Mesendoderm (in vitro differentiated cells): ENCODE data around the gene TENM4.
A peak's percentile ranks its signal among the peaks of the same experiment; 100 is the strongest.

Source experiments
- DNase-seq: peaks from one replicate; pipeline ENCODE4 v3.0.0; 2013
- H2AK5ac ChIP-seq: 2 replicates; pipeline ENCODE4 v1.6.1; 2013; ENCODE audit warnings: low read length, inconsistent platforms
- H2BK120ac ChIP-seq: 2 replicates; pipeline ENCODE4 v1.6.1; 2013; ENCODE audit warnings: low read depth, mild to moderate bottlenecking, low read length, moderate library complexity, mixed read lengths
- H2BK15ac ChIP-seq: replicated peaks from 2 replicates; pipeline ENCODE4 v1.6.1; 2013; ENCODE audit warnings: low read depth, mild to moderate bottlenecking, moderate library complexity
- H2BK5ac ChIP-seq: 2 replicates; pipeline ENCODE4 v1.6.1; 2013; ENCODE audit warnings: low read length, inconsistent platforms
- H3K18ac ChIP-seq: 2 replicates; pipeline ENCODE4 v1.6.1; 2013; ENCODE audit warnings: mild to moderate bottlenecking, low read length, mixed read lengths
- H3K23ac ChIP-seq: one replicate; pipeline ENCODE4 v1.6.1; 2013; ENCODE audit warnings: low read length
- H3K27ac ChIP-seq: 2 replicates; pipeline ENCODE4 v1.5.1; 2013; ENCODE audit warnings: low read depth, mild to moderate bottlenecking, inconsistent platforms, low read length, moderate library complexity
- H3K27me3 ChIP-seq: 2 replicates; pipeline ENCODE4 v1.6.1; 2013; ENCODE audit warnings: low read length, control low read depth, mild to moderate bottlenecking, inconsistent platforms; ENCODE audit not compliant: insufficient read depth, poor library complexity
- H3K36me3 ChIP-seq: 2 replicates; pipeline ENCODE4 v1.6.1; 2013; ENCODE audit warnings: low read length, inconsistent platforms; ENCODE audit not compliant: control insufficient read depth, insufficient read depth
- H3K4ac ChIP-seq: one replicate; pipeline ENCODE4 v1.6.1; 2013; ENCODE audit warnings: low read depth, mild to moderate bottlenecking, low read length, moderate library complexity
- H3K4me1 ChIP-seq: 2 replicates; pipeline ENCODE4 v1.6.1; 2013; ENCODE audit warnings: low read depth, low read length, inconsistent platforms; ENCODE audit not compliant: control insufficient read depth
- H3K4me2 ChIP-seq: 2 replicates; pipeline ENCODE4 v1.6.1; 2013; ENCODE audit warnings: low read length
- H3K4me3 ChIP-seq: 2 replicates; pipeline ENCODE4 v1.5.1; 2013; ENCODE audit warnings: mild to moderate bottlenecking, low read length
- H3K56ac ChIP-seq: one replicate; pipeline ENCODE4 v1.6.1; 2013; ENCODE audit warnings: low read length
- H3K79me1 ChIP-seq: 2 replicates; pipeline ENCODE4 v1.6.1; 2013; ENCODE audit warnings: low read length, inconsistent platforms
- H3K79me2 ChIP-seq: 2 replicates; pipeline ENCODE4 v1.6.1; 2013; ENCODE audit warnings: mild to moderate bottlenecking, low read length; ENCODE audit not compliant: control insufficient read depth, insufficient read depth
- H3K9ac ChIP-seq: 2 replicates; pipeline ENCODE4 v1.6.1; 2013; ENCODE audit warnings: low read length, inconsistent platforms
- H4K5ac ChIP-seq: one replicate; pipeline ENCODE4 v1.6.1; 2013; ENCODE audit warnings: low read length
- H4K8ac ChIP-seq: one replicate; pipeline ENCODE4 v1.6.1; 2013; ENCODE audit warnings: low read depth, mild to moderate bottlenecking, control low read depth, low read length, moderate library complexity
- WGBS: extraction: QIAGEN DNeasy Blood & Tissue Kit; methylation state at CpG from one replicate; pipeline ENCODE4 v1.1.7; 2013; ENCODE audit warnings: low lambda C conversion rate, missing lambda C conversion rate; ENCODE audit not compliant: insufficient coverage; ENCODE audit errors: extremely low coverage; 5-methylcytosine and 5-hydroxymethylcytosine counted together

Gene TENM4

DNA sequence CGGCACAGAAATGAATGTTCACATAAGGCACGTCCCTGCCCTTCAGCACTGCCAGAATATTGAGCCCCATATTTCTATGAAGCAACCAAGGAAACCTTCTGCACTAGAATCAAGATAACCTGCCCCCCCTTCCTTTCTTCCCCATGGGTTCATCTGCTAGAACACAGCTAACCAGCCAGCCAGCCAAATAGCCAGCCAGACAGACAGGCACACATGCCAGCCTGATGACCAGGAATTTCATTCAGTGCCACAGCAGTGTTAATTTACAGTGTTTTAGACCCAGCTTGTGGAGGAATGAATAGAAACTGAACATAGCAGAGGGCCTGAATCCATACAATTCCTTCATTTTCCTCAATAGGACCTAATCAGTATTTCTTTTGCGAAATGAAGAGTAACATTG, 57.0 kb downstream of the TENM4 start:
- Histone ChIP-seq H3K23ac (no peak overlapping the region), H3K4me1 (peaks cover 2% of the 10 kb centered on the region), H4K5ac (no peak overlapping the region), H2BK120ac (no peak overlapping the region), H3K27me3 (no peaks in the 10 kb centered on the region), H3K9ac (no peak overlapping the region), H3K4ac (no peak overlapping the region), H3K27ac (no peak overlapping the region), H3K4me2 (no peak overlapping the region), H3K79me2 (peaks cover 27% of the 10 kb centered on the region), H2BK5ac (no peak overlapping the region), H3K4me3 (no peak overlapping the region), H3K56ac (no peak overlapping the region), H2BK15ac (no peak overlapping the region), H2AK5ac (no peak overlapping the region), H3K18ac (no peak overlapping the region), H4K8ac (no peak overlapping the region), H3K36me3 (no peaks in the 10 kb centered on the region), H3K79me1 (peaks cover 43% of the 10 kb centered on the region)
- no CpG with 5 or more reads among the region's 3 CpGs for WGBS
- DNase-seq = no peak

DNA sequence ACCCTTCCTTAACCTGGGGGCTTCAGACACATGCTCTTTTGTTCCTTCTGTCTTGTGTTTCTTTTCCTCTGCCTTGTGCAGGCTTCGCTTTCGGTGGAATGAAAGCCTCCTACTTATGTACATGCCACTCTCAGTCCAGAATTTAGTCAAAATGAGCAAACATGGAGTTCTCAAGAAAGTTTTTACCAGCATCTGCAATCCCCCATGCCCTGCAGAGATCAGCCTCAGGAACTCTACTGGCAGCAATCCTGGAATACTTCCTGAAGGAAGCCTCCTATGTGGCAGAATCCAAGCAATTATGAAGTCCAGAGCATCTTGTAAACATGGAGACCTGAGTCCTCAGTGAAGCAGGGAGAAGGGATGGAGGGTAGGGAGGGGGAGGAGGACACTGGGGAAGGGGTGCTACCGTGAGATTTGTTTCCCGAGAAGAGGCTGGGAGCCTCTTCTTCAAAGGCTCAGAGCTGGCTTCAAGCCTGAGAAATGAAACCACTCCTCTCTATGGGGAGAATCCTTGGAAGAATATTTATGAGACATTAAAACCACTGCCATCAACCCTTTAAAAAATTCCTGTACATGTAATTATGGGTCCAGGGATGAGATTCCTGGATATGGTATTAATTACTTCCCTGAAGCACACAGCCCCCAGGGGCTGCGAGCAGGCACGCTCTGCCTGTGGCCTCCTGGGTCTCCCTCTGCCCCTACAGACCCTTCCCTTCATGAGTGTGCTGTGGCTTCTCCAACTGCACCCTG, 58.4 kb downstream of the TENM4 start:
- no peak overlapping the region for H3K27ac ChIP-seq
- no peak for DNase-seq
- H3K36me3 ChIP-seq = no peaks in the 10 kb centered on the region
- H3K18ac ChIP-seq = no peak overlapping the region
- peak overlapping the region; percentile 22 for H3K56ac ChIP-seq
- no peak overlapping the region for H3K4ac ChIP-seq
- H3K4me1 ChIP-seq = peaks cover 2% of the 10 kb centered on the region
- peaks cover 44% of the 10 kb centered on the region for H3K79me1 ChIP-seq
- no peak overlapping the region for H3K4me3 ChIP-seq
- H3K9ac ChIP-seq = no peak overlapping the region
- no peaks in the 10 kb centered on the region for H3K27me3 ChIP-seq
- H4K5ac ChIP-seq = no peak overlapping the region
- no peak overlapping the region for H3K4me2 ChIP-seq
- H4K8ac ChIP-seq = no peak overlapping the region
- H3K79me2 ChIP-seq = peaks cover 27% of the 10 kb centered on the region
- WGBS = no CpG with 5 or more reads among the region's 6 CpGs
- H2BK5ac ChIP-seq = no peak overlapping the region
- H2BK120ac ChIP-seq = no peak overlapping the region
- H2BK15ac ChIP-seq = no peak overlapping the region
- H3K23ac ChIP-seq = no peak overlapping the region
- no peak overlapping the region for H2AK5ac ChIP-seq

DNA sequence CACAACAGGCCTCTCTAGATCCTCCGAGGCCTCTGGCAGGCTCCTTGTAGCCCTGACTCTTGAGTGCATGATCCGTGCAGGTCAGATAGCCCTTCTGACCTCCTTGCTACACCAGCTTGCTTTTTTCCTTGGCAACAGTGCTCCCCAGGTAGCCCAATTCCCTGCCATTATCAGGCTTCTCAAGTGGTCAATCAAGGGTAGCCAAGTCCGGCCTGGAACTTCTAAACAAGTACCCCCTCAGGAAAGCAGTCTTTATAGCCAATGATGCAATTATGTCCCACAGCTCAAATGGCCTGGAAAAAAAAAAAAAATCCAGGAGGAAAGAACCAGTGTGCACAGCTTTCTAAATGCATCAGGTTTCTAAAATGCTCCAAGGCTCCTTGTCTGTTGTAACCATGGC, 59.8 kb downstream of the TENM4 start:
- no peak overlapping the region for H2BK5ac ChIP-seq
- WGBS = no CpG with 5 or more reads among the region's 3 CpGs

DNA sequence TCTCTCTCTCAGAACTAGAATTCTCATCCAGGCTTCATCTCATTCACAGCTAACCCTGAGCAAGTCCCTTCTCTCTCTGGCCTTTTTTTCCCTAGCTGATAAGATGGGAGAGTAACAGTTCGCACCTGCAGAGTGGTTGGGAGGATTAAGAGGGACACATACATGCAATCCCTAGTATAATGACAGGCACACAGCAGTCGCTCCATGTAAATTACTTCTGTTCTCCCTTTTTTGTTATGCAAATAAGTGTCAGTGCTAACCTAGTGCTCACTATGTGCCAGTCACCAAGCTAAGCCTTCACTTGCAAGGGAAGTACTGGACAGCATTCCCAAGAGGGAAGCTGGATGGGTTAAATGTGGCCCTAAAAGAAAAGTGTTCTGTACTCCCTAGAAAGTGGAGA, 63.4 kb downstream of the TENM4 start:
- H3K79me1 ChIP-seq = peaks cover 33% of the 10 kb centered on the region
- H3K23ac ChIP-seq = no peak overlapping the region
- H3K56ac ChIP-seq = no peak overlapping the region
- H4K8ac ChIP-seq = no peak overlapping the region
- no peaks in the 10 kb centered on the region for H3K27me3 ChIP-seq
- WGBS = no CpG with 5 or more reads among the region's 2 CpGs
- H2BK5ac ChIP-seq = no peak overlapping the region
- H3K79me2 ChIP-seq = peaks cover 13% of the 10 kb centered on the region
- H3K4ac ChIP-seq = no peak overlapping the region
- H3K9ac ChIP-seq = no peak overlapping the region
- no peak overlapping the region for H3K18ac ChIP-seq
- peaks cover 23% of the 10 kb centered on the region for H3K4me1 ChIP-seq
- no peak overlapping the region for H2BK120ac ChIP-seq
- no peak overlapping the region for H3K4me2 ChIP-seq
- H2AK5ac ChIP-seq = no peak overlapping the region
- no peak overlapping the region for H2BK15ac ChIP-seq
- no peaks in the 10 kb centered on the region for H3K36me3 ChIP-seq
- no peak overlapping the region for H4K5ac ChIP-seq
- H3K27ac ChIP-seq = peak overlapping the region; percentile 22
- H3K4me3 ChIP-seq = no peak overlapping the region
- no peak for DNase-seq

More for the DNA sequence above, 59.8 kb downstream of the TENM4 start:
- H3K23ac ChIP-seq = no peak overlapping the region
- no peaks in the 10 kb centered on the region for H3K36me3 ChIP-seq
- no peak overlapping the region for H4K5ac ChIP-seq
- H3K79me2 ChIP-seq = peaks cover 27% of the 10 kb centered on the region
- H3K79me1 ChIP-seq = peaks cover 45% of the 10 kb centered on the region
- H3K9ac ChIP-seq = no peak overlapping the region
- H3K4ac ChIP-seq = no peak overlapping the region
- no peak for DNase-seq
- no peaks in the 10 kb centered on the region for H3K27me3 ChIP-seq
- H2BK15ac ChIP-seq = no peak overlapping the region
- H3K27ac ChIP-seq = no peak overlapping the region
- H3K4me3 ChIP-seq = no peak overlapping the region
- H3K4me2 ChIP-seq = no peak overlapping the region
- no peak overlapping the region for H2BK120ac ChIP-seq
- no peak overlapping the region for H2AK5ac ChIP-seq
- H3K56ac ChIP-seq = no peak overlapping the region
- H3K4me1 ChIP-seq = peaks cover 9% of the 10 kb centered on the region
- H3K18ac ChIP-seq = no peak overlapping the region
- no peak overlapping the region for H4K8ac ChIP-seq

DNA sequence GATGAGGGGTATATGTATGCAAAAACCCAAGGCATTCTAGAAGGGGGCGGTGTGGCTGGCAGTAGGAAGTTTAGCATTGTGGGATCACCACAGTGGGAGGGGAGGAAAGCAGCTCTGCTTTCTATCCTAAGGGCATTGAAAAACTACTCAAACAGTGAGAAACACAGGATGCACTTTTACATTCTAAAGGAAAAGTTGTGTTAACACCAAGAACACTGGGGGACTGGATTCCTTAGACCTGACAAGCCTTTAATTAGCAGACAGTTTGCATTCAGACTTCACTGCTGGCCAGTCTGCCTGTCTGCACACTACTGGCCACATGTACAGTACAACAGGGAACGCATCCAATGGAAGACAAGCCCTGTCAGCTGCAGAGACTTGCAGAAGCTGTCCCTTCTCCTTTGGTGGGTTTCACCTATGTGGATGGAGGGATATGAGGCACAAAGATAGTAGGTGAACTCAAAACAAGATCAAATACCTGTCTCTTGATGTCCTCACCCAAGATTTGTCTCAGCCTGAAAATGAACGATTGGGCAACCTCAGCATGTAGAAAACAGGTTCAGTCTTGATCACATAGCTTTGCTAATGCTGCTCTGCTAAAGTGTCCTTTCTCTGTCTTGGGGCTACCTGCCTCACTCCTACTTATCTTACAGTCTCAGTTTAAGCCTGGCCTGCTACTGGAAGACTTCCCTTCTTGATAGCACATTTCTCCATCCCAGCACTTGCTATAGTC, 64.8 kb downstream of the TENM4 start:
- peak overlapping the region; percentile 68 for H3K27ac ChIP-seq
- peak overlapping the region; percentile 83 for H3K4ac ChIP-seq
- H3K9ac ChIP-seq = peak overlapping the region; percentile 8
- DNase-seq = peak; percentile 80
- H3K4me1 ChIP-seq = peaks cover 27% of the 10 kb centered on the region
- peak overlapping the region; percentile 28 for H3K56ac ChIP-seq
- H4K8ac ChIP-seq = no peak overlapping the region
- H3K18ac ChIP-seq = peak overlapping the region; percentile 28
- H3K23ac ChIP-seq = no peak overlapping the region
- peak overlapping the region; percentile 1 for H2BK5ac ChIP-seq
- no peak overlapping the region for H2AK5ac ChIP-seq
- peaks cover 9% of the 10 kb centered on the region for H3K79me2 ChIP-seq
- H3K4me3 ChIP-seq = no peak overlapping the region
- H3K27me3 ChIP-seq = no peaks in the 10 kb centered on the region
- no peak overlapping the region for H3K4me2 ChIP-seq
- no peak overlapping the region for H2BK15ac ChIP-seq
- peak overlapping the region; percentile 55 for H2BK120ac ChIP-seq
- no peaks in the 10 kb centered on the region for H3K36me3 ChIP-seq
- WGBS = no CpG with 5 or more reads among the region's 3 CpGs
- H3K79me1 ChIP-seq = peaks cover 23% of the 10 kb centered on the region
- H4K5ac ChIP-seq = no peak overlapping the region
